NCI-H2196 treated with DMSO at 0.1 percent for 48 hours (cell line): ENCODE data around the gene MRPS25.

Experiments
- DNase-seq: peaks from one replicate; lab custom pipeline; 2025; ENCODE audit not compliant: unreplicated experiment; lab: John Stamatoyannopoulos, UW

The MRPS25 gene

GRCh38 chr3:15083252-15083651, 18.1 kb upstream of the MRPS25 start:
- DNase-seq = no peak

- no peak for DNase-seq
These were observed 17.0 kb upstream of the MRPS25 start for GRCh38 chr3:15081960-15082664.

GRCh38 chr3:15079091-15079490, 14.0 kb upstream of the MRPS25 start:
- DNase-seq = no peak

- no peak for DNase-seq
These were observed 9.4 kb upstream of the MRPS25 start for GRCh38 chr3:15074500-15074899.

- no peak for DNase-seq
These were observed 6.6 kb upstream of the MRPS25 start for GRCh38 chr3:15071699-15072098.

- DNase-seq = no peak
These were observed 4.3 kb upstream of the MRPS25 start for GRCh38 chr3:15069441-15069840.

GRCh38 chr3:15066467-15066866, 1.4 kb upstream of the MRPS25 start:
- no peak for DNase-seq

GRCh38 chr3:15065550-15066007, 464 bp upstream of the MRPS25 start:
- DNase-seq = no peak

GRCh38 chr3:15064299-15064834, 748 bp downstream of the MRPS25 start:
- no peak for DNase-seq

GRCh38 chr3:15063656-15064286, 1.3 kb downstream of the MRPS25 start:
- DNase-seq = no peak

- no peak for DNase-seq
These were observed 1.9 kb downstream of the MRPS25 start for GRCh38 chr3:15063238-15063637.

- no peak for DNase-seq
These were observed 5.1 kb downstream of the MRPS25 start for GRCh38 chr3:15060029-15060428.

GRCh38 chr3:15056676-15057404, 8.3 kb downstream of the MRPS25 start:
- DNase-seq = no peak

- DNase-seq = no peak
These were observed 10.0 kb downstream of the MRPS25 start for GRCh38 chr3:15055019-15055557.

GRCh38 chr3:15053541-15053940, 11.6 kb downstream of the MRPS25 start:
- DNase-seq = no peak

GRCh38 chr3:15052335-15053242, 12.5 kb downstream of the MRPS25 start:
- DNase-seq = no peak

GRCh38 chr3:15051531-15051930, 13.6 kb downstream of the MRPS25 start:
- DNase-seq = no peak

- DNase-seq = no peak
These were observed 14.6 kb downstream of the MRPS25 start for GRCh38 chr3:15050405-15051092.

GRCh38 chr3:15049584-15049983, 15.5 kb downstream of the MRPS25 start:
- no peak for DNase-seq

GRCh38 chr3:15045667-15046066, 19.4 kb downstream of the MRPS25 start:
- DNase-seq = no peak
